ENCODE data around the gene IL27RA. TPM values are rescaled to one million over a fixed set of nuclear protein-coding genes. Genes with fewer than 3 reads are reported as not detected.
A peak's percentile ranks its signal among the peaks of the same experiment; 100 is the strongest.

The IL27RA gene
- 1 to 10 TPM; 3.0 to 5.5 (median 4.5) TPM for total RNA-seq

- Histone ChIP-seq H3K36me3 (no peaks in the 10 kb centered on the region), H3K27me3 (peaks cover 0 to 45% (median 6%) of the 10 kb centered on the region in 4 donors), H3K27ac (replicated peaks in 1 of 4) (peak within 1 kb of the TSS; percentile 59 to 74 (median 68)), H3K9me3 (no peaks in the 10 kb centered on the region), H3K4me3 (peak within 1 kb of the TSS; percentile 54 to 73 (median 60)), H3K4me1 (peaks cover 11 to 16% (median 14%) of the 10 kb centered on the region in 4 donors)
- WGBS = 2% methylated on average over 23 of the region's 63 CpGs
- TF ChIP-seq, protein P1, sequence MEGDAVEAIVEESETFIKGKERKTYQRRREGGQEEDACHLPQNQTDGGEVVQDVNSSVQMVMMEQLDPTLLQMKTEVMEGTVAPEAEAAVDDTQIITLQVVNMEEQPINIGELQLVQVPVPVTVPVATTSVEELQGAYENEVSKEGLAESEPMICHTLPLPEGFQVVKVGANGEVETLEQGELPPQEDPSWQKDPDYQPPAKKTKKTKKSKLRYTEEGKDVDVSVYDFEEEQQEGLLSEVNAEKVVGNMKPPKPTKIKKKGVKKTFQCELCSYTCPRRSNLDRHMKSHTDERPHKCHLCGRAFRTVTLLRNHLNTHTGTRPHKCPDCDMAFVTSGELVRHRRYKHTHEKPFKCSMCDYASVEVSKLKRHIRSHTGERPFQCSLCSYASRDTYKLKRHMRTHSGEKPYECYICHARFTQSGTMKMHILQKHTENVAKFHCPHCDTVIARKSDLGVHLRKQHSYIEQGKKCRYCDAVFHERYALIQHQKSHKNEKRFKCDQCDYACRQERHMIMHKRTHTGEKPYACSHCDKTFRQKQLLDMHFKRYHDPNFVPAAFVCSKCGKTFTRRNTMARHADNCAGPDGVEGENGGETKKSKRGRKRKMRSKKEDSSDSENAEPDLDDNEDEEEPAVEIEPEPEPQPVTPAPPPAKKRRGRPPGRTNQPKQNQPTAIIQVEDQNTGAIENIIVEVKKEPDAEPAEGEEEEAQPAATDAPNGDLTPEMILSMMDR (IDR thresholded peaks at IDR 0.05) = peak; percentile 40 to 55 (median 51)
- TF ChIP-seq EP300 (IDR thresholded peaks at IDR 0.05) (no peak), POLR2AphosphoS5 (IDR thresholded peaks at IDR 0.05) (peak in 1 of 2 donors; percentile 15), POLR2A (IDR thresholded peaks at IDR 0.05; ENCODE audit: low read depth) (no peak)
- DNase-seq (ENCODE audit: extremely low spot score) = no peak
- intact Hi-C loops (cut with DNase I) = no loop called here
Observed at GRCh38 chr19:14031719-14032480, at the start of gene IL27RA. Gene IL27RA, plus strand, starts transcription at chr19:14031762. Its CDS starts 111 bp downstream, at chr19:14031873.

- Histone ChIP-seq H3K4me3 (no peak overlapping the region), H3K4me1 (peaks cover 33 to 41% (median 39%) of the 10 kb centered on the region in 4 donors)
Observed at GRCh38 chr19:13981988-13982501, 49.5 kb upstream of the IL27RA start.

DNA sequence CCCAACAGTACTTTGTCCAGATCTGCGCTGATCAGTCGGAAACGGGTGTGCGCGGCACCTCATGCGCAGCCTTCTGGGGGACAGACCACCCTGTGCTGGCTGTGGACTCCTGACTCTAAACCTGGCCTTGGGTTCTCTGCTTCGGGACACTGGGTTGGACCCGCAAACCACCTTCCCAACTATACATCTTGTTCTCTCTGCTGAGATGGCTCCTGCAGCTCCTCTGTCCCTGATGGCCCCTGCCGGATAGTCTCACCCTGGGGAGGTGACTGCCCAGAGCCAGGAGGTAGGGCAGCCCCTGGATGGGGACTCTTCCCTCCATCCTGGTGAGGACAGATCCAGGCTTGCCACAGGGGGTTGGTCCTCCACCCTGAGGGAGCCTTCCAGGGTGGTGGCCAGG is 48.8 kb upstream of the IL27RA start:
- 98% methylated on average over 8 of the region's 9 CpGs for WGBS
- no peaks in the 10 kb centered on the region for H3K27me3 ChIP-seq
- peaks cover 39 to 48% (median 45%) of the 10 kb centered on the region in 4 donors for H3K4me1 ChIP-seq
- no peak overlapping the region for H3K27ac ChIP-seq (replicated peaks in 1 of 4)
- no peak overlapping the region for H3K4me3 ChIP-seq
- TF ChIP-seq, protein P1 (IDR thresholded peaks at IDR 0.05) = no peak
- TF ChIP-seq POLR2AphosphoS5 (IDR thresholded peaks at IDR 0.05) (no peak), EP300 (IDR thresholded peaks at IDR 0.05) (no peak), POLR2A (IDR thresholded peaks at IDR 0.05; ENCODE audit: low read depth) (no peak)
- intact Hi-C loops (cut with DNase I) = no loop called here
- peaks cover 0 to 12% (median 8%) of the 10 kb centered on the region in 4 donors for H3K36me3 ChIP-seq
- H3K9me3 ChIP-seq = no peaks in the 10 kb centered on the region
- DNase-seq (ENCODE audit: extremely low spot score) = no peak

More at GRCh38 chr19:13981988-13982501, 49.5 kb upstream of the IL27RA start:
- Histone ChIP-seq H3K27me3 (no peaks in the 10 kb centered on the region), H3K27ac (replicated peaks in 1 of 4) (no peak overlapping the region), H3K36me3 (peaks cover 0 to 12% (median 8%) of the 10 kb centered on the region in 4 donors), H3K9me3 (no peaks in the 10 kb centered on the region)
- TF ChIP-seq EP300 (IDR thresholded peaks at IDR 0.05) (no peak), POLR2AphosphoS5 (IDR thresholded peaks at IDR 0.05) (no peak), POLR2A (IDR thresholded peaks at IDR 0.05; ENCODE audit: low read depth) (no peak)
- TF ChIP-seq, protein P1 (IDR thresholded peaks at IDR 0.05) = no peak
- intact Hi-C loops (cut with DNase I) = no loop called here
- WGBS = 94% methylated on average over 9 of the region's 17 CpGs
- no peak for DNase-seq (ENCODE audit: extremely low spot score)

- WGBS = 85% methylated on average over 13 of the region's 21 CpGs
- no peaks in the 10 kb centered on the region for H3K27me3 ChIP-seq
- TF ChIP-seq EP300 (IDR thresholded peaks at IDR 0.05) = no peak
- TF ChIP-seq POLR2A (IDR thresholded peaks at IDR 0.05; ENCODE audit: low read depth) = no peak
- TF ChIP-seq POLR2AphosphoS5 (IDR thresholded peaks at IDR 0.05) = no peak
- TF ChIP-seq, protein P1 (IDR thresholded peaks at IDR 0.05) = no peak
- no peak overlapping the region for H3K4me3 ChIP-seq
- H3K4me1 ChIP-seq = peaks cover 34 to 47% (median 41%) of the 10 kb centered on the region in 4 donors
- intact Hi-C loops (cut with DNase I) = no loop called here
- DNase-seq (ENCODE audit: extremely low spot score) = no peak
- peaks cover 0 to 12% (median 8%) of the 10 kb centered on the region in 4 donors for H3K36me3 ChIP-seq
- H3K27ac ChIP-seq (replicated peaks in 1 of 4) = no peak overlapping the region
- no peaks in the 10 kb centered on the region for H3K9me3 ChIP-seq
Observed at GRCh38 chr19:13983213-13983889, 48.2 kb upstream of the IL27RA start.

Data from esophagus muscularis mucosa (tissue), 4 donors.